ENCODE results near the gene VCPKMT.
"Not testable (repeated sequence)": the region's sequence is repeated elsewhere in the genome, so short reads cannot be mapped to it uniquely, and the experiment has no call there.

VCPKMT gene

DNA sequence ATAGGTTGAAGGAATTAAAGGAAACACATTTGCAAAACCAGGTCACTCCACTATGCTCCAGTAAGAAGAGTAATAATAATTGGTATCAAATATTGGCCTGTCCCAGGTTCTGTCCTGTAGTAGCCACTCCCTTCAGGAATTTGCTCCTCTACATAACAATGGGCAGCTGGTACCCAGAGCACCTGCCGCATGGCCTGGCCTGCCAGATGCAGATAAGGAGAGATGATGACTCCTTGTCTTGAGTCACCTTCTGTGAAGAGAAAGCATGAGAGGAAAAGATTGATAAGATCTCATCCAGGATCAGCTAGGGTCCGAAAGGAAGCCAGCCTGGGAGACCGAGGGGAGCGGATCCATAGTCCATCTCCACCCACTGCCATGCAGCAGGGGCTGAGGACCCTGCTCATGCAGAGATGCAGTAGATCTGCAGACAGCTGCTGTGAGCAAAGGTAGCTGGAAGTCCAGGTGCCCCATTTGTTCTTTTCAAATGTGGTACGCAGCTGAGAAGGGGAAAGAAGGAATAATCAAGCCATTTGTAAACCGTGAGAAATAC is 24.3 kb downstream of the VCPKMT start:
- DNase-seq (ENCODE audit: low read depth): no peak

DNA sequence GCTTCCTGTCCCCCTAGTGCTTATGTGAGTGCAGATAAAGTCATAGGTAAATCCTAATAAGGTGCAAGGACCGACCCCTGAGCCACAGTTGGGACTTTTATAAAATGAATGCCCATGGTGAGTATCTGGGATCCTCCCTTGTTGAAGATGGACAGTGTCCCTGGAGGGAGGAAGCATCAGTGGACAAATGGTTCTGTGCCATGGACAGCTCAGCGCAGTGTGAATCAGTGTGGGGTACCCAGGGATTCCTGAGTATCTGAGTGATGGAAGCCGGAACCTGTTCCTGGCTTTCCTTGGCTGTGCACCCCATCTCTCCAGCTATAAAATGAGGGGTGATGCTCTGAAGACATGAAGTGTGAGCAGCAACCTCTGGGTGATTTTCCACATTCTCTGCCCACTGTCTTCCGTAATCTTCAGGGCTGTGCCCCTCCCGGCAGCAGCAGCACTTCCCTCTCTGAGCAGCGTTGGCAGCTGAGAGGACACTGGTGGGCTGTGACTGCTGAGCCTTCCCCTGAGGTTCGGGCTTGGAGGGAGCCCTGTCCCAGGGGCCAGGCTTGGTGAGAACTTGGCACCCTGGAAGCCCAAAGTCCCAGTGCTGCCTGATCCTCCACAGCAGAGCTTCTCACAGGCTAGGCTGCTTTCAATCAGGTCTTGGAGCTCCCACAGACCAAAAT is 25.0 kb downstream of the VCPKMT start:
- DNase-seq (ENCODE audit: low read depth): no peak

DNA sequence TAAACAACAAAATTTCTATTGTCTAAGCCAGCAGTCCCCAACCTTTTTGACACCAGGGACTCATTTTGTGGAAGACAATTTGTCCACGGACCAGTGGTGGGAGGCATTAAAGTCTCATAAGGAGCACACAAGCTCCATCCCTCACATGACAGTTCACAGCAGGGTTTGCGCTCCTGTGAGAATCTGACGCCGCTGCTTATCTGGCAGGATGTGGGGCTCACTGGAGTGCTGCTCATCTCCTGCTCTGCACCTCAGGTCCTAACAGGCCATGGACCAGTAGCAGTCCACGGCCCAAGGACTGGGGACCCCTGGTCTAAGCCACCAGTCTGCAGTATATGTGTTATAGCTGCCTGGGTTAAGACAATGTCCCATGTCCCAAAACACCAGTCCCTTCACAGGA is 27.2 kb downstream of the VCPKMT start:
- DNase-seq (ENCODE audit: low read depth): no peak

DNA sequence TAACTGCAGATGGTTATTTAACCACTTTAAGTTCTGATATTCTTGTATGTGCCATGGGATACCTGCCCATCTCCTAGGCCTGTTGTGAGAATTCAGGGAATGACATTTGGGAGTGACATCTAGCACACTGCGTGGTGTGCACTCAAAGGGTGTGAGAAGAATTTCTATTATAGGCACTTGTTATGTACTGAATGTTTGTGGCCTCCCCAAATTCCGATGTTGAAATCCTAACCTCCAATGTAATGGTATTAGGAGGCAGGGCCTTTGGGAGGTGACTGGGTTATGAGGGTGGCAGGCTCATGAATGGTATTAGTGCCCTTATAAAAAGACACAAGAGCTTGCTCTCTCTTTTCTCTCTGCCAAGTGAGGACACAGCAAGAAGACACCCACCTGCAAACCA is 27.6 kb downstream of the VCPKMT start:
- DNase-seq (ENCODE audit: low read depth): no peak

DNA sequence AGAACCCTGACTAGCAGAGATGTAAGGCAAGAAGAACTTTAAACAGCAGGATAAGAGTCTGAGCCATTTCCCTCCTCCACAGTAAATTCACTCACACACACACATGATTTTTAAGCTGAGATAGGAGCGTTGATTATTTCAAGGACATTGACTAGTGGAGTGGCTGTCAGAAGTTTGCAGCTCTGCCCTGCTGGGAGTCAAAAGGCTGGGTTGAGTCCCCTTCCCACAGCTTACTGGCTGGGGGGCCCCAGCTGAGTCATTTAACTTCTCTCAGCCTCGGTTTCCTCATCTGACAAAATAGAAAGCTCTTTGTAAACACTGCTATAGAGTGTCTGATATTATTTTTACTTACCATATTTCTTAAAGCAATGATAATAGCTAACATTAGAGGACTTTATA is 28.3 kb downstream of the VCPKMT start:
- DNase-seq (ENCODE audit: low read depth): no peak

DNA sequence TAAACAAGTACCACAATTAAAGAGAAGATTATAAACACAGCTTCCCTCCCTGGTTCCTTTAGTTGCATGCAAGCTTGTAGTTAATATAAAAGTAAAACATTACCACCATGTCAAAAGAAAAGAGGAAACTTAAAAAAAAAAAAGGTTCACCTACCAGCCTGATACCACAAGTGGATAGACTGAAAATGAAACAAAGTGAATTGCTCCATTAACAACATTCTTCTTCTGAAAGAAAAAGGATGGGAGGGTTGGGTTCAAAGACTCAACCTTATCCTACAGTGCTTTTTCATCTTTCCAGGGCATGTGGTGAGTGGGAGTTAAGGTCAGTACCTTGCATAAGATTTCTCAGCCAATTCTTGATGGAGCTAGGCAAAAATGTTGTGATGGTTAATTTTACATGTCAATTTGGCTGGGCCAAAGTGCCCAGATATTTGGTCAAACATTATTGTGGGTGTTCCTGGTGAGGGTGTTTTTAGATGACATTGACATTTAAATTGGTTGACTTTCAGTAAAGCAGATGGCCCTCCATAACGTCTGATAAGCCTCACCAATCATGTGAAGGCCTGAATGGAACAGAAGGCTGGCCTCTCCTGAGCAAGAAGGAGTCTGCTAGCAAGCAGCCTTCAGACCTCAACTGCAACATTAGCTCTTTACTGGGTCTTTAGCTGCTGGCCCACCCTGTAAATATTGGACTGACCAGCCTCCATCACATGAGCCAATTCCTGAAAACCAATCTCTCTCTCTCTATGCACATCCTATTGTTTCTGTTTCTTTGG is 28.8 kb downstream of the VCPKMT start:
- DNase-seq (ENCODE audit: low read depth): no peak

DNA sequence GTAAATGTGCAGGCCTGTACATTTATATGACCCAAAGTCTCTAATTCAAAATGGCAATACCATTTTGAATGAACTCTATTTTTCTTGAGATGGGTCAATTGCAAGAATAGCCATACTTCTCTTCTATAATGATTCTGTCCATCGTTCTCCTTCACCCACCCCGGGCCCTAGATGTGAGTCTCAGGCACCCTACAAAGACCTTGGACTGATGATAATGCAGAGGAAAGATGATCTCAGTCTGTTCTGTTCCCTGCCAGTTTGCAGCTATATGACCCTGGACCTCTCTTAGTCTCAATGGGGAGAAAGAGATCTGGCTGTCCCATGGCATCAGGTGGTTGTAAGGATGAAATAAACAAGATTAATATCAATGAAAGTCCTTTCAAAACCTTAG is 30.1 kb downstream of the VCPKMT start:
- no peak for DNase-seq (ENCODE audit: low read depth)

DNA sequence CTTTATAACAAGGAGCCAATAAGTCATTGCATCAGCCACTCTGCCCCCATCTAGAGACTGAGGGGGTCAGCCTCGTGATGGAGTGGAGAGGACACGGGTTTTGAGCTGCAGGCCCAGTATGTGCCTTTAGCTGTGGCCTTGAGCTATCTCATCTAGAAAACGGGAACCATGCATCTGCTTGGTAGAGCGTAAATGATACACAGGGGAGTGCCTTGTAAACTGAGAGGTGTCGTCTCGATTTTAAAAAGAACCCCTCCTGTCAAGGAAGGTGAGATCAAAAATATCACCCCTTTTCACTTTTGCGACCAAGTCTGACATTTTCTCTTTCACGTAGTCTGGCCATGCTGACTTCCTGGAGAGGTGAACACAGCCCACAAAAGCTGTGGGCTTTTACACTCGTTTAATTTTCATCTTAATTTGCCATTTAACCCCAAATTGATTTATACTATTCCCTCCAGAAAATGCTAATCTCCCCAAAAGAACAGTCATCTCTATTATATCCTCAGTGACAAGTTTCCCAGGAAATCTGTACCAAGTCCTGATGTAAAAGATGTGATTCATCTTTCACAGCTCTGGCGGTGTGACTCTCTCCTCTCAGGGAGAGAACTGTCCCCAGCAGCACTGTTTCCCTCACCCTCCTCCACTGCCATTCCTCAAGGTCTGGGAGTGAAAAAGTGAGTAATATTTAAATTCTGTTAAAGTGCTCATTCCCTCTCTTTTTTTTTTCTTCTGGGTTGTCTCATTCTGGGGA is 30.6 kb downstream of the VCPKMT start:
- DNase-seq (ENCODE audit: low read depth): no peak

DNA sequence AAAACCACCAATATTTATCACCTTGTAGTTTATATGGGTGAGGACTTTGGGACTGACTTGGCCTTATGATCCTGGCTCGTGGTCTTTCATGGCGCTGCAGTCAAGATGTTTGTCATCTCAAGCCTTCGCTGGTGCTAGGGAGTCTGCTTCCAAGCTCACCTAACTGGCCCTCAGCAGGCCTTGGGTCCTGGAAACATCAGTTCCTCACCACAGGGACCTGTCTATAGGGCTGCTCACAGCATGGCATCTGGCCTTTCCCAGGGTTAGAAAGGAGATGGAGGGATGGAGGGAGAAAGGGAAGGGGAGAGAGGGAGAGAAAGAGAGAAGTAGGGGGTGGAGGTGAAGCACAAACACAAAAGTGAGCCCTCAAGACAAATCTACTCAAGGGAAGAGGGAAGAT is 31.7 kb downstream of the VCPKMT start:
- DNase-seq (ENCODE audit: low read depth): no peak

DNA sequence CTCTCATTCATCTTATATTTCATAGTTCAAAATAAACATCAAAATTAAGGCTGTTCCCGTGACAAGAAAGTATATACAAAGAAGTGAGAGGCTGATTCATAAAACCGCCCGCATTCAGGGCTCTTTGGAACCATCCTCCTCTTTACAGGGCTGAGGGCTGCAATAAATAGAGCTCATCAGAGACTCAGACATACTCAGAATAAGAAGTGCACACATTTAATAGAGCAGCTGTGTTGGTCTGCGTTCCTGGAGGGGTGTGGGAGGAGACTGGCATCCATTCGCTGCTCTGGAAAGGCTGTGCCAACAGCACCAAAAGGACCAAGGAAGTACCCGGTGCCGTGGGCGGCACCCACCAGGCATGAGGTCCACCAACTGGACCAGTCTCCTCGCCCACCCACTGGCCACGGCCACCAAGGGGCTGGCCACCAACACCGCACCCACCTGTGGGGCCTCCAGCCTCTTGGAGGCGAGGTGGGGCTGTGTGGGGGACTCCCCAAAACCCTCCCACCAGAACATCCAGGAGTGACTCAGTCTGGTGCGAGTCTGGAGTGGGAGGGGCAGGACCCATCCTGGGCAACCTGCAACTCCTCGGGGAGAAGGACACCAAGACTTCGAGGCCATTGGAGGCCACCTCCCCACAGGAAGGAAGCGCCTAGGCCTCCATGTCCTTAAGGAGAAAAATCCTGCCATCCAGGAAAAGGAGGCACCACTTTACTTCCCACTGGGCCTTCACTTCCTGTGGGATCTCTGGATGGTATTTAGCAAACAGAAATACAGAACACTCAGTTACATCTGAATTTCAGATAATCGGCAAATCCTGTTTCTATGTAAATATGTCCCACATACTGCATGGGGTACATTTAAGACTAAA is 32.7 kb downstream of the VCPKMT start:
- peak; percentile 36 for DNase-seq (ENCODE audit: low read depth)

DNA sequence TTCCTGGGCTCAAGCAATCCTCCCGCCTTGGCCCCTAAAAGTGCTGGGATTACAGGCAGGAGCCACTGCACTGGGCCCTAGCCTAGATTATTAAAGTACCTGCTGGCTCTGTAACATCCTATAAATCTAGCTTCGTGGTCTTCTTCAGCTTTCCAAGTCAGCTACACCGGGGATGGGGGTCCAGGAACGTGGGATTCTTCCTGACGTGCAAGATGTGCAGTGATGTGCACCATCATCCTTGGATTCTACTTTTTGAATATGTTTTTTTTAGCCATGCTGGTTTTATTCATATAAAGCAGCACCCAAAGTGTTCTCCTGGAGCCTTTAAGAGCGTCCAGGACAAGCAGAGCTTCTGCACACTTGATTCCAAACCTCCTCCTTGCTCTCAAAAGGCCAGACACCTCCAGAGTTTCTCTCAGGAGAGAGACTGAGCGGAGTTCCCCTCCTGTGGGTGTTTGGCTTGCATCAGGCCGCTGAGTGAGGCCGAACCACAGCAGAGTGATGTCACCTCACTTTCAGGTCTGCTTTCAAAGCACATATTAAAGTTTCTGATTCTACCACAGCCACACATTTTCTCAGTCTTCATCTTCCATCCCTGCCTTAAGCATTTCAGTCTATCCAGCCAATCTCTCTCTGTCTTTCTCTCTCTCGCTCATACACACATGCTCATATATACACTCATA is 33.4 kb downstream of the VCPKMT start:
- peak; percentile 77 for DNase-seq (ENCODE audit: low read depth)

DNA sequence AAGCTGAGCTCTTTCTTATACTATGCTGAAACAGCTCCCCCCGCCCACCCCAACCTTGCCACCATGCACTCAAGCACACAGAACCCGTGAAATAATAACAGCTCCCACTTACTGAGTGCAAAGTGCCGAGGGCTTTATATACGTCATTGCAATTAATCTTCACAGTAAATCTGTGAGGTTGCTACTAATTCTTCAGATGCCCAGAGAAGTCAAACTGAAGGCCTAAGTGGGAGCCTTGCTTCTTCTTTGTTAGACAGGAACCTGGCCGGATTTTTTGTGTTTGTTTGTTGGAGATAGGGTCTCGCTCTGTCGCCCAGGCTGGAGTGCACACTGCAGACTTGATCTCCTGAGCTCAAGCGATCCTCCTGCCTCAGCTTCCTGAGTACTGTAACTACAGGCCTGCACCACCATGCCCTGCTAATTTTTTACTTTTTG is 34.0 kb downstream of the VCPKMT start:
- peak; percentile 65 for DNase-seq (ENCODE audit: low read depth)

DNA sequence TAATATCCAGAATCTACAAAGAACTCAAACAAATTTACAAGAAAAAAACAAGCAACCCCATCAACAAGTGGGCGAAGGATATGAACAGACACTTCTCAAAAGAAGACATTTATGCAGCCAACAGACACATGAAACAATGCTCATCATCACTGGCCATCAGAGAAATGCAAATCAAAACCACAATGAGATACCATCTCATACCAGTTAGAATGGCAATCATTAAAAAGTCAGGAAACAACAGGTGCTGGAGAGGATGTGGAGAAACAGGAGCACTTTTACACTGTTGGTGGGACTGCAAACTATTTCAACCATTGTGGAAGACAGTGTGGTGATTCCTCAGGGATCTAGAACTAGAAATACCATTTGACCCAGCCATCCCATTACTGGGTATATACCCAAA is 37.3 kb downstream of the VCPKMT start:
- not testable (repeated sequence) for DNase-seq (ENCODE audit: low read depth)

DNA sequence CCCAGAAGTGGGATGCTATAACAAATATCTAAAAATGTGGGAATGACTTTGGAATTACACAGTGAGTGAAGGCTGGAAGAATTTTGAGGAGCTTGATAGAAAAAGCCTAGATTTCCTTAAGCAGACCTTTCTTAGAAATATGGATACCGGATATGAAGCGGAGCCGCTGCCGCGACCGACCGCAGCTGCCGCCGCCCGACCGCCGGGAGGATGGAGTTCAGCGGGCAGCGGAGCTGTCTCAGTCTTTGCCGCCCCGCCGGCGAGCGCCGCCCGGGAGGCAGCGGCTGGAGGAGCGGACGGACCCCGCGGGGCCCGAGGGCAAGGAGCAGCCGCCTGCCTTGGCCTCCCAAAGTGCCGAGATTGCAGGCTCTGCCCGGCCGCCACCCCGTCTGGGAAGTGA is 42.7 kb downstream of the VCPKMT start:
- not testable (repeated sequence) for DNase-seq (ENCODE audit: low read depth)

DNA sequence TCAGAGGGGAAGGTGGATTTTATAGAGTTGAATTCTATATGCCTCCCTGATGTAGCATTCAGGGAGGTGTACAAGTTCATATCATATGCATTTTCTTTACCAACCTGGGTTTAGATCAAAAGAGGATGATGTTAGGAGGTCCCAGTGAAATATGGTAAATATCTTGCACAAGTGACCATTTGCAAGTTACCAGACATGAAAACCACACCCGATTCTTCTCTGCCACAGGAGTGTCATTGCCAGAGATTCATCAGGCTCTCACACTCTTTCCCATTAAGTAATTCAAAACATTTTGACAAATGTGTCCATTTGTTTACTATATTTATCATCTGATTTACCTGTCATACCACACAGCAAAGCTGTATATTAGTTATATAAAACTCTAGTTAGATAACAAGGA is 44.0 kb downstream of the VCPKMT start:
- no peak for DNase-seq (ENCODE audit: low read depth)

DNA sequence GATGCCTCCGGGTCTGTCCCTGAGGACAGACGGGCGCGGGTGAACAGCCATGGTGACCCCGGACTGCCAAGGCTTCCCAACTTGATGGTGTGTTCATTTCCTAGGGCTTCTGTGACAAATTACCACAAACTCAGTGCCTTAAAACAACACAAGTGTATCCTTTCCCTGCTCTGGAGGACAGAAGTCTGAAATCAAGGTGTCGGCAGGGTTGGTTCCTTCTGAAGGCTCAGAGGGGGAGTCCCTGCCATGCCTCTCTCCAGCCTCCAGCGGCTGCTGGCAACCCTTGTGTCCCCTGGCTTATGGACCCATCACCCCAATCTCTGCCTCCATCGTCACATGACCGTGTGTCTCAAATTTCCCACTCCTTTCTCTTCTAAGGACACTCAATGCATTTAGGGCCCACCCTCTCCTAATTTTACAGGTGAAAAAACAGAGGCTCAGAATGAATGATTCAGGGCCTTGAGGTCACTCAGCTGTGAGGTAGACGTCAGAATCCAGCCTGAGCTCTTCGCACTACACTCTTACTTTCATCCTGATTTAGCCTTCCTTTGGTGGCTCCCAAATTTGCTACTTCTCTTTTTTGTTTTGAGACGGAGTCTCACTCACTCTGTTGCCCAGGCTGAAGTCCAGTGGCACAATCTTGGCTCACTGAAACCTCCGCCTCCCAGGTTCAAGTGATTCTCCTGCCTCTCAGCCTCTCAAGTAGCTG is 45.4 kb downstream of the VCPKMT start:
- no peak for DNase-seq (ENCODE audit: low read depth)

DNA sequence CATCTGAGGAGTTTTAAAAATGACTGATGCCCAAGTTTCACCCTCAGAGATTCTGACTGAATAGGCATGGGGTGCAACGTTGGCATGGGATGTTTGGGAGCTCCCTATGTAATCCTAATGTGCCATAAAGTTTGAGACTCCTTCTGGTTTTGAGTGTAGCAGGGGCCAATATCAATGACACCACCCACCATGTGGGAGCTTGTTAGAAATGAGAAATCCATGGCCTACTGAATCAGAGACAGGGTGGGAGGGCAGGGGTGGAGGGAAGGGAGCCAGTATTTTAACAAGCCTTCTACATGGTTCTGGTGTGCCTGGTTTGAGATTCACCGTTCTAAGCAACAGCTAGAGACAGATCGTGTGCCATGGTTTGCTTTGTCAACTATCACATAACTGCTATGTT is 46.1 kb downstream of the VCPKMT start:
- no peak for DNase-seq (ENCODE audit: low read depth)

DNA sequence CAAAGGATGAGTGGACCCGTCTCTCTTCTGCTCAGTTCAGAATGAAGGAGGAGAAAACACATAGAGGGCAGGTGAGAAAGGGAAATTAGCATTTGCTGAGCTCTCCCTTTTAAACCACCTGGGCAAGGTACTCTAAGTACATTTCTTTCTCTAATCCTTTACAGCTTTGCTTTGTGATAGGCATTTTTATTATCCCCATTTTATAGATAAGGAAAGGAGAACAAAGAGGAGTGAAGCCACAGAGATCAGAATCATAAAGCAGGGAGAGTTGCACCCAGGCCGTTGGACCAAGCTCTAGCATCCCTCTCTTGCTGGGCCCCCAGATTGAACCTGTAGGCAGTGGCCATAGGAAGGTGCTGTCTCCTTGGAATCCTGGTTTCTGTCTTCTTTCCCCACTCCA is 47.0 kb downstream of the VCPKMT start:
- no peak for DNase-seq (ENCODE audit: low read depth)

DNA sequence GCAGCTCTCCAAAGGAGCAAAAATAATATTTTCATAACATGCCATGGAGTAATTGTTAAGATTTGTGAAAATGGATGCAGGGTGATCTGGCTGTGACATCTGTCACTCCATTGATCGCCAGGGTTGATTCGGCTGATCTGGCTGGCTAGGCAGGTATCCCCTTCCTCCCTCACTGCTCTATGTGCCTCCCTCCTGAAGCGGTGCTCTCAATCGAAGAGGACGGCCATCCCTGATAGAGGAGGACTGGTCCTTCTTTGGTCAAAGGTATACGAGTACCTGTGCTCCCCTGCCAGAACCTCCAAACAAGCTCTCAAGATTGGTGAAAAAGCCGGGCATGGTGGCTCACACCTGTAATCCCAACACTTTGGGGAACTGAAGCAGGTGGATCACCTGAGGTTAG is 47.9 kb downstream of the VCPKMT start:
- DNase-seq (ENCODE audit: low read depth): no peak

DNA sequence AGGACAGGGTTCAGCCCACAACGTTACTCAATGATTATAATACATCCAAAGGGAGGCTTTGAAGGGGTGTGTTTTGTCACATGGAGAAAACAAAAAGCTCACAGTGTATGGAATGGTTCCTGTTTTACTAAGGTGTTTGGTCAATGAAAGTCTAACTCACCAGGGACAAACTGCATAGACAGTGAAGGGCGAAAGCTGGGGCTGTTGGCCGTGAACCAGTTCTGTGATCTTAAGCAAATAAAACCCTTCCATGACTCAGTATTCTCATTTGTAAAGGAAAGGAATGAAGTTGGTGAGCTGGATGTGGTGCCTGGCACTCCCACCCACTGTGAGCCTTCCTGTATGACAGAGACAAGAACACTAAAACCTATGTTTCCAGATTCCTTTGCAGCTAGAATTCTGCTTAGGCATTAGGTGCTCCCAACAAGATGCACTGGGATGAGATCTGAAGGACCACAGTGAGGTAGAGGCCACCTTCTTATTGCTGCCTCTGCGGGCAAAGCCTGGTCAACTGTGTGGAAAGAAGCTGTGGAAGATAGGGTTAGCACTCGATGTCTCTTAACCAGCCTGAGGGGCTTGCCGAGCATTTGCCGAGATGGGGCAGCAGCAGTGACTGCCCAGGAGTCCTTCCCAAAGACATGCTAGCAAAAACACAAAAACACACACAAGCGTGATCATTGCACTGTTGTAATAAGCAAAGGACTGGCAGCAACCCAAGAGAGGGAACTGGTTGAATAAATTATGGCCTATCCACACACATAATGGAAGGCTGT is 48.5 kb downstream of the VCPKMT start:
- no peak for DNase-seq (ENCODE audit: low read depth)

Measured in T follicular helper cell (primary cell).